Mesenteric fat pad (tissue), 1 donor: ENCODE data around the gene STX1B. TPM values are rescaled to one million over a fixed set of nuclear protein-coding genes. Genes with fewer than 3 reads are reported as not detected.

Experiments used
- DNase-seq: peaks from one replicate; pipeline ENCODE4 v3.0.0-alpha.2; 2020; ENCODE audit warnings: low spot score
- total RNA-seq: library from RNA; stranded (reverse); fragmentation: NEBNext Ultra II Directional; extraction: Animal tissue kit (Norgen Biotek cat#: 25700); gene quantifications from one replicate; pipeline ENCODE4 v1.2.1, GENCODE V29; 2021
- donor health status: DM: yes; HTN: yes; CAD: no.

The STX1B gene
- total RNA-seq, 1 donor from 2014 or later = 1.5 TPM

DNA sequence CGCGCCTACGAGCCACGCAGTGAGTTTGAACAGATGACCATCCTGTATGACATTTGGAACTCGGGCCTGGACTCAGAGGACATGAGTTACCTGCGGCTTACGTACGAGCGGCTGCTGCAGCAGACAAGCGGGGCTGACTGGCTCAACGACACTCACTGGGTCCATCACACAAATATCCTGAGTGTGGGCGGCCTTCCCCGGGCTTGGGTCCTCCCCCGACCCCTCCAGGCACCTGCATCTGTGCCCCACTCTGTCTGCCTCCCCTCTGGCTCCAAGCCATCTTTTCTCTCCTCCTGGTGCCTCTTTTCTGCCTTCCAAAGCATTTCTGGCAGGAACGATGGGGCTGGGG, 30.4 kb downstream of the STX1B start:
- no peak for DNase-seq

DNA sequence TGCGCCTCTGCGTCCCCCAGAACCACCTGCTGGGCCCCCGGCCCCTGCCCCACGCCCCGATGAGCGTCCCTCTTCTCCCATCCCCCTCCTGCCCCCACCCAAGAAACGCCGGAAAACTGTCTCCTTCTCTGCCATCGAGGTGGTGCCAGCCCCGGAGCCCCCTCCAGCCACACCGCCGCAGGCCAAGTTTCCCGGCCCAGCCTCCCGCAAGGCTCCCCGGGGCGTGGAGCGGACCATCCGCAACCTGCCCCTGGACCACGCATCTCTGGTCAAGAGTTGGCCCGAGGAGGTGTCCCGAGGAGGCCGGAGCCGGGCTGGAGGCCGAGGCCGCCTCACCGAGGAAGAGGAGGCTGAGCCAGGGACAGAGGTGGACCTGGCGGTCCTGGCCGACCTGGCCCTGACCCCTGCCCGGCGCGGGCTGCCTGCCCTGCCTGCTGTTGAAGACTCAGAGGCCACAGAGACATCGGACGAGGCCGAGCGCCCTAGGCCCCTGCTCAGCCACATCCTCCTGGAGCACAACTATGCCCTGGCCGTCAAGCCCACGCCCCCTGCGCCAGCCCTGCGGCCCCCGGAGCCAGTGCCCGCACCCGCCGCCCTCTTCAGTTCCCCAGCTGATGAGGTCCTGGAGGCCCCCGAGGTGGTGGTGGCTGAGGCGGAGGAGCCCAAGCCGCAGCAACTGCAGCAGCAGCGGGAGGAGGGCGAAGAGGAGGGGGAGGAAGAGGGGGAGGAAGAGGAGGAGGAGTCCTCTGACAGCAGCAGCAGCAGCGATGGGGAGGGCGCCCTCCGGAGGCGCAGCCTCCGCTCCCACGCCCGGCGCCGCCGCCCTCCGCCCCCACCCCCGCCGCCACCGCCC, 31.0 kb downstream of the STX1B start:
- DNase-seq = no peak

DNA sequence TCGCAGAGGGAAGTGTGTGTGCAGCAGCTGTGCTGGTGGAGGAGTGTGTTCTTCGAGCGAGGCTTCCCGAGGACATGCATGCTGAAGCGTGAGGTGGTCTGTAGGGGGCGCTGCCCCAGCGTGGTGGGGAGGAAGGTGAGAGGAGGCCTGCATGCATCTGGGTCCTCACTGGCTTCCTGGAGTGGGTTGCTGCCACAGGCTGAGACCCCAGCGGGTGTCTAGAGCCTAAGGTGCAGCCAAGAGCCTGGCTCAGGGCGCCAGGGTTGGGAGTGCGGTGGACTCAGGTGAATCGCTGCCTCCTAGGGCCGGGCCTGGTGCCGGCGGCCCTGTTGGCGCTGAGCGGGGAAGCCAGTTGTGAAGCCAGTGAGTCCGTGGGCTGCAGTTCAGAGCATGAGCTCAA, 32.9 kb downstream of the STX1B start:
- DNase-seq = no peak

- no peak for DNase-seq
These were observed 34.0 kb downstream of the STX1B start for GRCh38 chr16:30976486-30976885.

GRCh38 chr16:30974348-30974747, 36.1 kb downstream of the STX1B start:
- no peak for DNase-seq

- DNase-seq = no peak
These were observed 37.6 kb downstream of the STX1B start for GRCh38 chr16:30972872-30973271.

DNA sequence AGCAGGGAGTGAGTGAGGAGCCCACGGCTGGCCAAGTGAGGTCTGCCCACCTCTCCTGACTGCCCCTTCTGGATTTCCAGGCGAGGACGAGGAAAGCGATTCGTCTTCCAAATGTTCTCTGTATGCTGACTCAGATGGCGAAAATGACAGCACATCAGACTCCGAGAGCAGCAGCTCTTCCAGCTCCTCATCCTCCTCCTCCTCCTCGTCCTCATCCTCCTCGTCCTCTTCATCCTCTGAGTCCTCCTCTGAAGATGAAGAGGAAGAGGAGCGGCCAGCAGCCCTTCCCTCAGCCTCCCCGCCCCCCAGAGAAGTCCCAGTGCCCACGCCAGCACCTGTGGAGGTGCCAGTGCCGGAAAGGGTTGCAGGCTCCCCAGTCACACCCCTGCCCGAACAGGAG, 39.1 kb downstream of the STX1B start:
- no peak for DNase-seq

DNA sequence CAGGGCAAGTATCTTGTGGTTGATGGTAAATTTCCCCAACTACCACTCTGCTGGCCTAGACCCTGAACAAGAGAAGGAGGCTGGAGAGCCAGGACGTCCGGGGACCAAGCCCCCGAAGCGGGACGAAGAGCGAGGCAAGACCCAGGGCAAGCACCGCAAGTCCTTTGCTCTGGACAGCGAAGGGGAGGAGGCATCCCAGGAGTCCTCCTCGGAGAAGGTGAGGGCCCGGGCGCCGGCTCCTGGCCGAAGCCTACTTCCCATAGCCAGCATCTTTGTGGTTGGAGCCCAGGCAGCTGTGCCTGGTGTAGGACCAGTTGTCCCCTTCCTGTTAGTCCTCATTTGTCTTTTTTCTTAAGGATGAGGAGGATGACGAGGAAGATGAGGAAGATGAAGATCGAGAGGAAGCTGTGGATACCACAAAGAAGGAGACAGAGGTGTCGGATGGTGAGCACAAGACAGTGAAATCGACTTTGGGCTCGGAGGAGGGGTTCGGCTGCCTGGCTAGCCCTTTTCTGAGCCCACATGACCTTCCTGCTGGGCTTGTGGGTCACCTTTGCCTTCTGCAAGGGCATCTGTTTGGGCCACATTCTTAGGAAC, 41.1 kb downstream of the STX1B start:
- DNase-seq = no peak

DNA sequence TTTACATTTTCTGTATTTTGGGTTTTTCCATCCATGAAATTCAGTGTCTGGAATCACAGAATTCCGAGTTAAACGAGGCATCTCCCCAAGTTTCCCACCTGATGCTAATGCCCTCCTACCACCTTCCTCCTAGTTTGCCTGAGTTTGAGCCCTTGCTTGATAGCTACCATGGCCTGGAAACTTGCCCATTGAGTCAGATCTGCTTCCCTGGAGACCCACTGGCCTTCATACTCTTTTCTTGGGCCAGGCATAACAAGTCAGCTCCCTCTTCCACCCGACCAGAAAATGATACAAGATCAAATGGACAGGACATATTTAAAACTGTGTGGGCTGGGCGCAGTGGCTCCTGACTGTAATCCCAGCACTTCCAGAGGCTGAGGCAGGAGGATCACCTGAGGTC, 42.6 kb downstream of the STX1B start:
- no peak for DNase-seq

DNA sequence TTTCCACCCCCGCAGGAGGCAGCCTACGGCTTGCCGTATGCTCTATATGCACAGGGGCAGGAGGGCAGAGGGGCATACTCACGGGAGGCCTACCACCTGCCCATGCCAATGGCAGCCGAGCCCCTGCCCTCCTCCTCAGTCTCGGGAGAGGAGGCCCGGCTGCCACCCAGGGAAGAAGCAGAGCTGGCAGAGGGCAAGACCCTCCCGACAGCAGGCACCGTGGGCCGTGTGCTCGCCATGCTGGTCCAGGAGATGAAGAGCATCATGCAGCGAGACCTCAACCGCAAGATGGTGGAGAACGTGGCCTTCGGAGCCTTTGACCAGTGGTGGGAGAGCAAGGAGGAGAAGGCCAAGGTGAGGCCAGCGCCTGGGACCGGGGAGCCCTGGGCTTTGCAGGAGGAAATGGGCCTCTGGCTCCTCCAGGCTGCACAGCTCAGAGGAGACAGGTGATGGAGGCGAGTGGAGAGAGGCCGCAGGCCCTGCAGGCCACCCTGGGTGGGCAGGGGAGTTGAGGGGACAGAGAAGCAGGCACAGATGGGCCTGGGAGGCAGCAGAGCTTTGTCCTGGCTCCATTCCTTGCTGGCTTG, 44.3 kb downstream of the STX1B start:
- DNase-seq = no peak

DNA sequence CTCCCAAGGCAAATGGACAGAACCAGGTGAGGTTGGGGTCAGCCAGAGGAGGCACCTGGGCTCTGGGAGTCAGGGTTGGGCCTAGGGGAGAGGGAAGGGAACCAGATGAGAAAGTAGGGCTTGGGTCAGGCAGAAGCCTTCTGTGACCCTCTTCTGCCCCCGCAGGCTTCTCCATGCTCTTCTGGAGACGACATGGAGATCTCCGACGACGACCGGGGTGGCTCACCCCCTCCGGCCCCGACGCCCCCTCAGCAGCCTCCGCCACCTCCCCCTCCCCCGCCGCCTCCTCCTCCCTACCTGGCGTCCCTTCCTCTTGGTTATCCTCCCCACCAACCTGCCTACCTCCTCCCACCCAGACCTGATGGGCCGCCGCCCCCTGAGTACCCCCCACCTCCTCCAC, 45.0 kb downstream of the STX1B start:
- no peak for DNase-seq

GRCh38 chr16:30964574-30965226, 45.7 kb downstream of the STX1B start:
- DNase-seq = no peak

GRCh38 chr16:30963925-30964511, 46.4 kb downstream of the STX1B start:
- no peak for DNase-seq

- no peak for DNase-seq
These were observed 49.1 kb downstream of the STX1B start for GRCh38 chr16:30961384-30961783.

- DNase-seq = no peak
These were observed 52.0 kb downstream of the STX1B start for GRCh38 chr16:30958175-30959079.

GRCh38 chr16:30957456-30958174, 52.8 kb downstream of the STX1B start, which contains the start of gene SETD1A:
Gene SETD1A (plus strand): TSS chr16:30957754. CDS start chr16:30958732, 978 bp downstream.
- DNase-seq = peak; percentile 99

DNA sequence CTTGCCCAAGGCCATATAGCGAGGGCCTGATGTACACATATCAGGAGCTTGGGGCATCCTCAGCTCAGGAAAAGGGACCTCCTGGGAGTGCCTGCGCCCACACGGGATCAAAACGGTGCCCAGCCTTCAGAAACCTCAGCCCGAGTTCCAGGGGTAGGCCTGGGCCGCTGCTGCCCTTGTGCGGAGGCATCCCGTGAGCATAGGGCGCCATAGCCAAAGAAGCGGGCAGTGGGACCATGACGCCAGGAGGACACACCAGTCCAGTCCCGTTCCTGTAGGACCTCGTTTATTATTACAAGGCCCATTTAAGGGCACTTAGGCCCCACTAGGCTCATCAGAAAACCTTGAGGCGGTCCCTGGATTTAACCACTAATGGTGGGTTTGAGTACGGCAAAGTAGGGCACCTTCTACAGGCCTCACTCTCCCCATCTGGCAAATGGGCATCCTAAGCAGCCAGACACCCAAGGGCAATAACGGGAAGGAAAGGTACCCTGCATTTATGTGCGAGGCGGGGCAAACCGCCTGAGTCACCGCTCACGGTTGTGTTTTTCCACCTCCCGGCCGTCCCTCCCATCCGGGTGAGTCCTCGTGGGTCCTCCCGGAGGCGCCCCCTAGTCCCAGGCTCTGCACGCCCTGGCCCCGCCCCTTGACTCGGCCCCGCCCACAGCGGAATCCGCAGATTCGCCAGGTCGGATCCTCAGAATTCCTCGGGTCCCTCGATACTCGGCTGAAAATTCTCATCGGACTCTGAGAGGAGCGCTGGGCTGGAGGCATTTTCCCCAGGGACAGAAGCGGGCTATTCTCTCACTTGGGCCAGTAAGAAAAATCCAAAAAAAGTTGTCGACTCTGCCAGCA, 53.6 kb downstream of the STX1B start:
- DNase-seq = peak; percentile 96

DNA sequence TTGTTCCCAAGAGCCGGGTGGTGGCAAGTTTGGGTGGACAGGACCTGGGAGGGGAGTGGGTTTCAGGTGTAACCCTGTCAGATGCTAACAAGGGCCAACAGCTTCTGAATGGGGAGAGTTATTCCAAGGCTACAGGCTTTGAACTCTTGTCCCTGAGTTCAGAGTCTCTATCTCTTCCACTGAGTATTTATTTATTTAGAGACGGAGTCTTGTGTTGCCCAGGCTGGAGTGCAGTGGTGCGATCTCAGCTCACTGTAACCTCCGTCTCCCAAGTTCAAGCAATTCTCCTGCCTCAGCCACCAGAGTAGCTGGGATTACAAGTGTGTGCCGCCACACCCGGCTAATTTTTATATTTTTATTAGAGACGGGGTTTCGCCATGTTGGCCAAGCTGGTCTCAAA, 55.4 kb downstream of the STX1B start:
- no peak for DNase-seq
